DOHH2 (cell line): ENCODE results near the gene VAV2.
A peak's percentile ranks its signal among the peaks of the same experiment; 100 is the strongest.
"Not testable (repeated sequence)": the region's sequence is repeated elsewhere in the genome, so short reads cannot be mapped to it uniquely, and the experiment has no call there.

ENCODE experiments used
- H3F3A ChIP-seq: fragments of 200-600 bp; sonication (generic), shearing (Covaris generic); 2 replicates; pipeline ENCODE4 v1.6.0; 2016; ENCODE audit warnings: antibody characterized with exemption, mild to moderate bottlenecking; ENCODE audit not compliant: control insufficient read depth, insufficient read depth
- H3K27ac ChIP-seq: fragments of 200-600 bp; sonication (generic); 2 replicates; pipeline ENCODE4 v1.5.1; 2014; ENCODE audit warnings: low read depth, mild to moderate bottlenecking, low read length, moderate library complexity
- H3K27me3 ChIP-seq: fragments of 200-600 bp; sonication (generic); 2 replicates; pipeline ENCODE4 v1.6.1; 2014; ENCODE audit warnings: mild to moderate bottlenecking, low read length, mixed read lengths; ENCODE audit not compliant: control insufficient read depth
- H3K36me3 ChIP-seq: fragments of 200-600 bp; sonication (generic); 2 replicates; pipeline ENCODE4 v1.6.1; 2014; ENCODE audit warnings: mild to moderate bottlenecking, low read length, moderate library complexity, mixed read lengths; ENCODE audit not compliant: control insufficient read depth
- H3K4me1 ChIP-seq: fragments of 200-600 bp; sonication (generic); 2 replicates; pipeline ENCODE4 v1.6.1; 2014; ENCODE audit warnings: mild to moderate bottlenecking, low read length, mixed read lengths; ENCODE audit not compliant: control insufficient read depth
- H3K4me2 ChIP-seq: fragments of 200-600 bp; sonication (generic); 2 replicates; pipeline ENCODE4 v1.6.0; 2014; ENCODE audit warnings: mild to moderate bottlenecking, low read length, moderate library complexity
- H3K4me3 ChIP-seq: fragments of 200-600 bp; sonication (generic); 2 replicates; pipeline ENCODE4 v1.5.1; 2014; ENCODE audit warnings: mild to moderate bottlenecking, low read length, mixed read lengths
- H3K79me2 ChIP-seq: fragments of 200-600 bp; sonication (generic); 2 replicates; pipeline ENCODE4 v1.6.1; 2014; ENCODE audit warnings: mild to moderate bottlenecking, low read length, mixed read lengths; ENCODE audit not compliant: control insufficient read depth
- H3K9me2 ChIP-seq: fragments of 200-600 bp; sonication (generic); replicated peaks from 2 replicates; pipeline ENCODE4 v1.6.1; 2014; ENCODE audit warnings: mild to moderate bottlenecking, low read length, mixed read lengths; ENCODE audit not compliant: control insufficient read depth
- H3K9me3 ChIP-seq: fragments of 200-600 bp; sonication (generic); 2 replicates; pipeline ENCODE4 v1.6.1; 2014; ENCODE audit warnings: antibody characterized with exemption, low read length, mixed read lengths; ENCODE audit not compliant: control insufficient read depth, insufficient read depth
- H4K20me1 ChIP-seq: fragments of 200-600 bp; sonication (generic); 2 replicates; pipeline ENCODE4 v1.6.0; 2014; ENCODE audit warnings: low read depth, mild to moderate bottlenecking, antibody characterized with exemption, low read length, moderate library complexity; ENCODE audit not compliant: control insufficient read depth, insufficient read depth
- EZH2phosphoT487 ChIP-seq: fragments of 200-600 bp; sonication (generic); IDR thresholded peaks from 2 replicates; pipeline ENCODE4 v1.6.1; 2017; ENCODE audit warnings: borderline replicate concordance, mild to moderate bottlenecking, antibody characterized with exemption, low read length, moderate library complexity, mixed read lengths
- TF ChIP-seq, protein P1 (sequence below): fragments of 200-600 bp; sonication (generic); IDR thresholded peaks from one replicate; pipeline ENCODE4 v1.5.1; 2014; ENCODE audit warnings: antibody characterized with exemption, mild to moderate bottlenecking, low read depth, low read length; ENCODE audit not compliant: poor library complexity, severe bottlenecking

VAV2 gene

DNA sequence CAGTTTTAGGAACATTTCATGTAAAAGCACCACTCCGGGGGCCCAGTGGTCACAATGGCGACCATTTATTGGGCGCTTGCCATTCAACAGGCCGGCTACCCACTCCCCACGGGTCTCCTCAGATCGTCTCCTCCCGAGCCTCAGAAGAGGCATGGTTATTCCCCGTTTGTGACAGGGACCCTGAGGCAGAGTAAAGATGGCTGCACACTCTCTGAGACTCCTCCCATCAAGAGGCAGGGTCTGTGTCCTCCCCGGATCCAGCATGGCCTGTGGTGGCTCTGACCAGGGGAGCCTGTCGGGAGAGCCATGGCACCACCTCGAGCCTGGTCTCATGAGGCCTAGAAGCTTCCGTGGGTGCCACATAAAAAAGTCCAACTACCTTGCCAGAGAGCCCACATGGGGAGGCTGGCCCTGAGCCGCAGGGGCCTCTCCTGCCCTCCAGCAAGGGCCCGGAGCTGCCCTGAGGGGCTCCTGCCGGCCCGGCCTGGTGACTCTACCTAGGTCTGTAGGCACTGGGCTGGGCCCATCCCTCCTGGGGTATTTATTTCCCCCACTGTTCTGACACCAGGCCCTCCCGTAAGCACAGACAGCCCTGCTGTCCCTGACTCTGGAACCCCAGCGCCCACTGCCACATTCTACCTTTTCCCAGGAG lies 90.8 kb downstream of the VAV2 start:
- H3K4me1 ChIP-seq = peaks cover 40% of the 10 kb centered on the region
- no peaks in the 10 kb centered on the region for H3K9me3 ChIP-seq
- TF ChIP-seq, protein P1, sequence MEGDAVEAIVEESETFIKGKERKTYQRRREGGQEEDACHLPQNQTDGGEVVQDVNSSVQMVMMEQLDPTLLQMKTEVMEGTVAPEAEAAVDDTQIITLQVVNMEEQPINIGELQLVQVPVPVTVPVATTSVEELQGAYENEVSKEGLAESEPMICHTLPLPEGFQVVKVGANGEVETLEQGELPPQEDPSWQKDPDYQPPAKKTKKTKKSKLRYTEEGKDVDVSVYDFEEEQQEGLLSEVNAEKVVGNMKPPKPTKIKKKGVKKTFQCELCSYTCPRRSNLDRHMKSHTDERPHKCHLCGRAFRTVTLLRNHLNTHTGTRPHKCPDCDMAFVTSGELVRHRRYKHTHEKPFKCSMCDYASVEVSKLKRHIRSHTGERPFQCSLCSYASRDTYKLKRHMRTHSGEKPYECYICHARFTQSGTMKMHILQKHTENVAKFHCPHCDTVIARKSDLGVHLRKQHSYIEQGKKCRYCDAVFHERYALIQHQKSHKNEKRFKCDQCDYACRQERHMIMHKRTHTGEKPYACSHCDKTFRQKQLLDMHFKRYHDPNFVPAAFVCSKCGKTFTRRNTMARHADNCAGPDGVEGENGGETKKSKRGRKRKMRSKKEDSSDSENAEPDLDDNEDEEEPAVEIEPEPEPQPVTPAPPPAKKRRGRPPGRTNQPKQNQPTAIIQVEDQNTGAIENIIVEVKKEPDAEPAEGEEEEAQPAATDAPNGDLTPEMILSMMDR = no peak
- TF ChIP-seq EZH2phosphoT487 = no peak
- peaks cover 4% of the 10 kb centered on the region; the same call in 1 of the 2 replicates for H4K20me1 ChIP-seq
- no peaks in the 10 kb centered on the region for H3K36me3 ChIP-seq
- peaks cover 52% of the 10 kb centered on the region for H3K79me2 ChIP-seq
- no peaks in the 10 kb centered on the region for H3K9me2 ChIP-seq
- H3K4me2 ChIP-seq = peak overlapping the region; percentile 68
- H3K27me3 ChIP-seq = no peaks in the 10 kb centered on the region
- H3K4me3 ChIP-seq = peak overlapping the region; percentile 46
- H3K27ac ChIP-seq = peak overlapping the region; percentile 57
- no peaks in the 10 kb centered on the region; the same call in 1 of the 2 replicates for H3F3A ChIP-seq

GRCh38 chr9:133897675-133898074 lies 94.4 kb downstream of the VAV2 start:
- no peak overlapping the region for H3K27ac ChIP-seq
- H3K4me1 ChIP-seq = peaks cover 27% of the 10 kb centered on the region
- no peaks in the 10 kb centered on the region for H3K36me3 ChIP-seq
- H3K79me2 ChIP-seq = peaks cover 37% of the 10 kb centered on the region
- H3K4me2 ChIP-seq = no peak overlapping the region
- TF ChIP-seq, protein P1 = no peak
- no peak for TF ChIP-seq EZH2phosphoT487
- H4K20me1 ChIP-seq = no peaks in the 10 kb centered on the region
- no peak overlapping the region for H3K4me3 ChIP-seq
- no peaks in the 10 kb centered on the region for H3K9me3 ChIP-seq
- H3K9me2 ChIP-seq = no peaks in the 10 kb centered on the region
- H3F3A ChIP-seq = no peaks in the 10 kb centered on the region; the same call in 1 of the 2 replicates
- no peaks in the 10 kb centered on the region for H3K27me3 ChIP-seq

GRCh38 chr9:133896007-133896406 lies 96.1 kb downstream of the VAV2 start:
- H3F3A ChIP-seq, H4K20me1 ChIP-seq, H3K9me2 ChIP-seq, H3K9me3 ChIP-seq, H3K27ac ChIP-seq, H3K27me3 ChIP-seq, H3K36me3 ChIP-seq, H3K4me3 ChIP-seq, H3K4me2 ChIP-seq: not testable (repeated sequence)
- H3K4me1 ChIP-seq = peaks cover 10% of the 10 kb centered on the region
- H3K79me2 ChIP-seq = peaks cover 22% of the 10 kb centered on the region

DNA sequence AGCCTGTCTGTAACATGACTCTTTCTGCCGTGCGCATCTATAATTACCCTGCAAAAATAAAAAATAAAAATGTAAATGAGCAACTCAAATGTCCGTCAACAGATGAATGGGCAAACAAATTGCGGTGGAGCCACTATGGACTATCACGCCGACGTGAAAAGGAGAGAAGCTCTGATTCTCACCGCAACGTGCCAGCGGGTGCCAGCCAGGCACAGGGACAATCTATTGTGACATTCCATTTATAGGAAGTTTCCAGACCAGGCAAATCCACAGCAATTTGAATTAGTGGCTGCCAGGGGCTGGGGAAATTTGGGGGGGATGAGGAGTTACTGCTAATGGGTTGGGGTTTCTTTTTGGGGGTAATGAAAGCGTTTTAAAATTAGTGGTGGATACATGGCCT lies 96.8 kb downstream of the VAV2 start:
- TF ChIP-seq EZH2phosphoT487 = no peak
- TF ChIP-seq, protein P1 = no peak
- no peaks in the 10 kb centered on the region for H3K36me3 ChIP-seq
- no peaks in the 10 kb centered on the region for H3F3A ChIP-seq
- no peak overlapping the region for H3K4me2 ChIP-seq
- peaks cover 18% of the 10 kb centered on the region for H3K79me2 ChIP-seq
- H3K9me3 ChIP-seq = no peaks in the 10 kb centered on the region
- H3K4me3 ChIP-seq = no peak overlapping the region
- H3K27me3 ChIP-seq = no peaks in the 10 kb centered on the region
- no peaks in the 10 kb centered on the region for H4K20me1 ChIP-seq
- no peak overlapping the region for H3K27ac ChIP-seq
- no peaks in the 10 kb centered on the region for H3K9me2 ChIP-seq
- peaks cover 5% of the 10 kb centered on the region for H3K4me1 ChIP-seq
